ENCODE data around the gene FAM83G.
"Not testable (repeated sequence)": the region's sequence is repeated elsewhere in the genome, so short reads cannot be mapped to it uniquely, and the experiment has no call there.

FAM83G gene

GRCh38 chr17:18933102-18934058 lies 71.2 kb downstream of the FAM83G start:
- Mint-ChIP-seq H3K27me3 (ENCODE audit: low read depth) (no peaks in the 10 kb centered on the region), H3K4me3 (no peak overlapping the region), H3K36me3 (ENCODE audit: low read depth) (peaks cover 41% of the 10 kb centered on the region), H3K27ac (no peak overlapping the region), H3K9me3 (no peaks in the 10 kb centered on the region), H3K4me1 (no peaks in the 10 kb centered on the region)
- TF ChIP-seq CTCF (IDR thresholded peaks at IDR 0.05; ENCODE audit: unreplicated experiment in 3 of 3), result no peak

- H3K27ac Mint-ChIP-seq, result no peak overlapping the region
- H3K9me3 Mint-ChIP-seq, result no peaks in the 10 kb centered on the region
- H3K36me3 Mint-ChIP-seq (ENCODE audit: low read depth), result peaks cover 45% of the 10 kb centered on the region
- TF ChIP-seq CTCF (IDR thresholded peaks at IDR 0.05; ENCODE audit: unreplicated experiment in 3 of 3), result no peak
- no peaks in the 10 kb centered on the region for H3K27me3 Mint-ChIP-seq (ENCODE audit: low read depth)
- no peaks in the 10 kb centered on the region for H3K4me1 Mint-ChIP-seq
- H3K4me3 Mint-ChIP-seq, result no peak overlapping the region
Measured at GRCh38 chr17:18932360-18933055, 72.1 kb downstream of the FAM83G start.

GRCh38 chr17:18928628-18929125 lies 75.9 kb downstream of the FAM83G start:
- peaks cover 53% of the 10 kb centered on the region for H3K36me3 Mint-ChIP-seq (ENCODE audit: low read depth)
- no peak overlapping the region for H3K4me3 Mint-ChIP-seq
- H3K27ac Mint-ChIP-seq, result no peak overlapping the region
- no peaks in the 10 kb centered on the region for H3K27me3 Mint-ChIP-seq (ENCODE audit: low read depth)
- no peaks in the 10 kb centered on the region for H3K9me3 Mint-ChIP-seq
- no peak for TF ChIP-seq CTCF (IDR thresholded peaks at IDR 0.05; ENCODE audit: unreplicated experiment in 3 of 3)
- H3K4me1 Mint-ChIP-seq, result no peaks in the 10 kb centered on the region

- H3K4me1 Mint-ChIP-seq, result no peaks in the 10 kb centered on the region
- H3K27ac Mint-ChIP-seq, result no peak overlapping the region
Measured at GRCh38 chr17:18925187-18925586, 79.4 kb downstream of the FAM83G start.

GRCh38 chr17:18922596-18922995 lies 82.0 kb downstream of the FAM83G start:
- H3K9me3 Mint-ChIP-seq; H3K4me1 Mint-ChIP-seq; H3K27ac Mint-ChIP-seq; H3K4me3 Mint-ChIP-seq; H3K27me3 Mint-ChIP-seq (ENCODE audit: low read depth): not testable (repeated sequence)
- H3K36me3 Mint-ChIP-seq (ENCODE audit: low read depth), result peaks cover 31% of the 10 kb centered on the region

More at GRCh38 chr17:18925187-18925586, 79.4 kb downstream of the FAM83G start:
- no peak for TF ChIP-seq CTCF (IDR thresholded peaks at IDR 0.05; ENCODE audit: unreplicated experiment in 3 of 3)
- no peaks in the 10 kb centered on the region for H3K27me3 Mint-ChIP-seq (ENCODE audit: low read depth)
- H3K36me3 Mint-ChIP-seq (ENCODE audit: low read depth), result peaks cover 31% of the 10 kb centered on the region
- H3K4me3 Mint-ChIP-seq, result no peak overlapping the region
- no peaks in the 10 kb centered on the region for H3K9me3 Mint-ChIP-seq

GRCh38 chr17:18921912-18922451 lies 82.6 kb downstream of the FAM83G start:
- Mint-ChIP-seq H3K9me3 (no peaks in the 10 kb centered on the region), H3K36me3 (ENCODE audit: low read depth) (peaks cover 33% of the 10 kb centered on the region), H3K4me1 (no peaks in the 10 kb centered on the region)

More at GRCh38 chr17:18921912-18922451, 82.6 kb downstream of the FAM83G start:
- Mint-ChIP-seq H3K27me3 (ENCODE audit: low read depth) (no peaks in the 10 kb centered on the region), H3K27ac (peak overlapping the region in 1 of 3 experiments; percentile 20), H3K4me3 (no peak overlapping the region)
- TF ChIP-seq CTCF (IDR thresholded peaks at IDR 0.05; ENCODE audit: unreplicated experiment in 3 of 3), result no peak
